Colonic mucosa (tissue), 4 donors: ENCODE results near the gene CHRNB1. TPM values are rescaled to one million over a fixed set of nuclear protein-coding genes. Genes with fewer than 3 reads are reported as not detected.
"Not testable (repeated sequence)": the region's sequence is repeated elsewhere in the genome, so short reads cannot be mapped to it uniquely, and the experiment has no call there.

Source experiments
- DNase-seq: peaks from one replicate; pipeline ENCODE4 v3.0.0-alpha.2; 2020
- H3K27ac ChIP-seq: fragments of 200-600 bp; one replicate; pipeline ENCODE4 v1.8.0; 2021
- H3K27me3 ChIP-seq: fragments of 200-600 bp; one replicate; pipeline ENCODE4 v1.8.0; 2021
- H3K36me3 ChIP-seq: fragments of 200-600 bp; one replicate; pipeline ENCODE4 v1.8.0; 2021
- H3K4me1 ChIP-seq: fragments of 200-600 bp; one replicate; pipeline ENCODE4 v1.8.0; 2021; ENCODE audit warnings: mild to moderate bottlenecking
- H3K4me3 ChIP-seq: fragments of 200-600 bp; one replicate; pipeline ENCODE4 v1.8.0; 2021
- H3K9ac ChIP-seq, 2 donors: one replicate each; pipeline ENCODE4 v1.7.0; 2013; ENCODE audit warnings: control low read depth in 2 of 2, low read depth in 2 of 2, low read length in 2 of 2
- H3K9me3 ChIP-seq: fragments of 200-600 bp; one replicate; pipeline ENCODE4 v1.8.0; 2021
- intact Hi-C: fragments of 100-400 bp; cut with DNase I; formaldehyde crosslinking; loops from one replicate; pipeline ENCODE4 v1.14.1; 2022
- total RNA-seq, 2 donors: library from RNA; stranded (reverse); fragmentation: NEBNext Ultra II Directional in 1 of 2; extraction: Animal tissue kit (Norgen Biotek cat#: 25700) in 1 of 2; gene quantifications; one replicate each; pipeline ENCODE4 v1.2.1, GENCODE V29; 2021
- TF ChIP-seq, protein P1 (sequence below): fragments of 200-600 bp; IDR thresholded peaks from one replicate; pipeline ENCODE4 v1.8.0; 2022; ENCODE audit warnings: antibody characterized with exemption, mild to moderate bottlenecking
- donor health status: healthy.
- donor health status: DM: no; HTN: no; CAD: no.
- donor health status: DM: no; HTN: no; CAD: no.

Gene CHRNB1
- total RNA-seq, 2 donors from 2014 or later, result 4.3 to 6.1 TPM

DNA sequence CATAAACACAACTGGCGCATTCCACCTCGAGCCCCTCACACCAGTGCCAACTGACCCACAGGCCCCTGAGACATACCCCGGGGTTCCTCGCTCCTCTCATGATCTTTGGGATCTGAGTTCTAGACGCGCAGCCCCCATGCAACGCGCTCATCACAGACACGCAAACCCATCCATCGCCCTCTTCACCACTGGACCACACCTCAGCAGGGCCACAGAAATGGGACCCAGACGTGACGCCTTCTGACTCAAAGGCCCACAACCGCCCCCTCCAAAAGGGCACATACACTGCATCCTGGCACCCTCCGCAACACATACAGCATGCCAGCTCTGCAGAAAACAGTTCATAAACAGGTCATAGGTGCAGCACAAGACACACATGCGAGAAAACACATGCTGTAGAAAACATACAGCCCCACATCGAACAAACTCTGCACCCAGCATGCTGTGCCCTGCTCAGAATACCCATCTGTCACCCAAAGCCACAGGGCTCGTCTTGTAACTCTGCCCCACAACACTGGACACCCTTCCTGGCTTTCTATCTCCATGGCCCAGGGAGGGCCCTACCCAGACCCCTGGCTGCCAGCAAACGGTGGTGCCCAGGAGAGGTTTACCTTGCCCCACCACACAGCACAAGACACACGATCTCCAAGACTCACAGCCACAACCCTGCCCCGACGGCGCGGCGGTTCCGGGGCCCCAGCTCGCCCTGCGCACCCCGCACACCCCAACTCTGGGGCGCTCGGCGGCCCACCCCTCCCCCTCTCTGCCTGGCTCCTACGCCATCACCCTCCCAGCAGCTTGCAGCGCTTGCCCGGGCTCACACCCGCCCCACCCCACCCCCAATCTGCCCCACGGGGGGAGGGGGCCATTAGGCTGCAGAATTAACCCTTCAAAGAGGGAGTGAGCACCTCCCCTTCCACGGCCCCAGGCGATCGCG is 33.7 kb downstream of the CHRNB1 start:
- TF ChIP-seq, protein P1, sequence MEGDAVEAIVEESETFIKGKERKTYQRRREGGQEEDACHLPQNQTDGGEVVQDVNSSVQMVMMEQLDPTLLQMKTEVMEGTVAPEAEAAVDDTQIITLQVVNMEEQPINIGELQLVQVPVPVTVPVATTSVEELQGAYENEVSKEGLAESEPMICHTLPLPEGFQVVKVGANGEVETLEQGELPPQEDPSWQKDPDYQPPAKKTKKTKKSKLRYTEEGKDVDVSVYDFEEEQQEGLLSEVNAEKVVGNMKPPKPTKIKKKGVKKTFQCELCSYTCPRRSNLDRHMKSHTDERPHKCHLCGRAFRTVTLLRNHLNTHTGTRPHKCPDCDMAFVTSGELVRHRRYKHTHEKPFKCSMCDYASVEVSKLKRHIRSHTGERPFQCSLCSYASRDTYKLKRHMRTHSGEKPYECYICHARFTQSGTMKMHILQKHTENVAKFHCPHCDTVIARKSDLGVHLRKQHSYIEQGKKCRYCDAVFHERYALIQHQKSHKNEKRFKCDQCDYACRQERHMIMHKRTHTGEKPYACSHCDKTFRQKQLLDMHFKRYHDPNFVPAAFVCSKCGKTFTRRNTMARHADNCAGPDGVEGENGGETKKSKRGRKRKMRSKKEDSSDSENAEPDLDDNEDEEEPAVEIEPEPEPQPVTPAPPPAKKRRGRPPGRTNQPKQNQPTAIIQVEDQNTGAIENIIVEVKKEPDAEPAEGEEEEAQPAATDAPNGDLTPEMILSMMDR, result no peak
- intact Hi-C loops, result no loop called here
- DNase-seq, result peak; percentile 64

DNA sequence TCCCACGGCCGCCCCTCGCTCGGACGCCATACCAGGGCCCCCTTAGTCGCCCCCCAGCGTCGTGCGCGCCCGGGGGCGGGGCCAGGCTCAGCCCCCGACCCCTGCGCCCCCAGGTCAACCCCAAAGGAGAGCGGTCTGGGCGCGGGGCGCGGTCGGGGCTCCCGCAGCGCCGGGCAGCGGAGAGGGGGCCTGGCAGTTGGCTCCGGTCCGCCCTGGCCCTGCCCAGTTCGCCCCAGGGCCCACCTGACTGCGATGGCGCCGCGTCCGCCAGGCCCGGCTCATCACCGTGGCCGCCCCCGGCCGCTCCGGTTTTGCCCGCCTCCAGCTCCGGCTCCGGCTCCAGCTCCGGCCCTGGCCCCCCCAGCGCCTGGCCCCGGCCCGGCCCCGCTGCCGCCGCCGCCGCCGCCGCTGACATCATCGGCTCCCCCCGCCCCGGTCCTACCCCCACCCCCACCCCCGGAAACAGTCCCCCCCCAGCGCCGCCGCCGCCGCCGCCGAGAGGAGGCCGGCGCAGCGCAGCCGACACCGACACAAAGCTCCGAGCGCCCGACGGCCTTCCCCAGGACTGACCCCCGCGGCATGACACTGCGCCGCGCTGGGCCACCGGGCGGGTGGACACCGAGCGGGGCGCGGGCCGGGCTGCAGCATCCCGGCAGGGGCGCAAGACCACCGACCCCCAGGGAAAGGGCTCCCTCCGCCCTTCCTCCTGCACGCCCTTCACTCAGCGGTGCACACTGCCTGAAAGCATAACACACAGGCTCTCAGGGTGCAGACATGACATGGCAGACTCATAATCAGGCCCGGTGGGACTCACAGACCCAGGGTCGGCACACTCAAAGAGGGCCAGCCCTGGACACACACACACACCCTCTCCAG is 34.6 kb downstream of the CHRNB1 start, which contains the start of gene ZBTB4:
TSS of gene ZBTB4 (minus strand) at position 419 of the 876 bp plus-strand sequence. CDS start 12,830 bp downstream, outside the sequence.
- TF ChIP-seq, protein P1, result no peak
- peaks cover 4% of the 10 kb centered on the region for H3K4me1 ChIP-seq
- peak within 1 kb of the TSS; percentile 87 to 97 for H3K9ac ChIP-seq
- intact Hi-C loops, result no loop called here
- no peaks in the 10 kb centered on the region for H3K9me3 ChIP-seq
- peak; percentile 50 for DNase-seq
- H3K27ac ChIP-seq, result peak within 1 kb of the TSS; percentile 96
- H3K27me3 ChIP-seq, result no peaks in the 10 kb centered on the region
- H3K36me3 ChIP-seq, result no peaks in the 10 kb centered on the region
- peak within 1 kb of the TSS; percentile 93 for H3K4me3 ChIP-seq

More for the DNA sequence above, 33.7 kb downstream of the CHRNB1 start:
- Histone ChIP-seq H3K4me3 (peak overlapping the region; percentile 93), H3K9ac (peak overlapping the region; percentile 87 to 95), H3K36me3 (no peaks in the 10 kb centered on the region), H3K9me3 (no peaks in the 10 kb centered on the region), H3K27me3 (no peaks in the 10 kb centered on the region), H3K4me1 (peaks cover 4% of the 10 kb centered on the region), H3K27ac (peak overlapping the region; percentile 96)

DNA sequence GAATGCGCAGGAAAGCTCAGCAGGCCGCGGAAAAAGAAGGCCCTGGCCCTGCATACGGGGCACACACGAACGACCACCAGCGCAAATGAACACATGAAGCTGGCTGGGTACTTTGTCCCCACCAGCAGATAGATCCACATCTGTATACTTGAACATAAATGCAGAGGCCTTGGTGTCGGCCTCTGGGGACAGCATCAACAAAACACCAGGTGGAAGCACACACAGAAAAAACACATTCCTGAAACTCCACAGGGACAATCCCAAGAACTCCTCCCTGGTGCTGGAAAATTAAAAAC is 35.2 kb downstream of the CHRNB1 start:
- H3K9me3 ChIP-seq, result no peaks in the 10 kb centered on the region
- no peaks in the 10 kb centered on the region for H3K27me3 ChIP-seq
- H3K27ac ChIP-seq, result peak overlapping the region; percentile 96
- DNase-seq, result no peak
- H3K9ac ChIP-seq, result peak overlapping the region; percentile 81 to 97
- peaks cover 4% of the 10 kb centered on the region for H3K4me1 ChIP-seq
- TF ChIP-seq, protein P1, result no peak
- no peaks in the 10 kb centered on the region for H3K36me3 ChIP-seq
- intact Hi-C loops, result no loop called here
- H3K4me3 ChIP-seq, result peak overlapping the region; percentile 93

DNA sequence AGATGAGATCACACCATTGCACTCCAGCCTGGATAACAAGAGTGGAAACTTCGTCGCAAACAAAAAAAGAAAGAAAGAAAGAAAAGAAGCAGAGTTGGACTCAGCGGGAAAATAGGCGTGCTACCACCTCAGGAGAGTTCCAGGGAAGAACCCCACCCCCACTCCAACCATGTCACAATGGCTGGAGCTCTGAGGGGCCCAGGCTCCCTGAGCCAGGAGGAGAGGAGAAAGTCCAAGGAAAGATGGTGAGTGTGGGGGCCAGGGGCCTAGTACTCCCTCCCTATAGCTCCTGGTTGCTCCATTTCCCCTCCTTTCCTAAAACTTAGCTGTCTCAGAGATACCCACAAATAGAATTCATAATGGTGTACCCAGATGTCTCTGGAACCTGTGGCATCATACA is 36.4 kb downstream of the CHRNB1 start, which contains the start of gene SLC35G6:
TSS of gene SLC35G6 (plus strand) at position 172 of the 400 bp plus-strand sequence. CDS start at position 243, 71 bp downstream.
- peak within 1 kb of the TSS in 1 of 2 donors; percentile 81 for H3K9ac ChIP-seq
- H3K27ac ChIP-seq, result peak within 1 kb of the TSS; percentile 96
- not testable (repeated sequence) for H3K4me3 ChIP-seq

DNA sequence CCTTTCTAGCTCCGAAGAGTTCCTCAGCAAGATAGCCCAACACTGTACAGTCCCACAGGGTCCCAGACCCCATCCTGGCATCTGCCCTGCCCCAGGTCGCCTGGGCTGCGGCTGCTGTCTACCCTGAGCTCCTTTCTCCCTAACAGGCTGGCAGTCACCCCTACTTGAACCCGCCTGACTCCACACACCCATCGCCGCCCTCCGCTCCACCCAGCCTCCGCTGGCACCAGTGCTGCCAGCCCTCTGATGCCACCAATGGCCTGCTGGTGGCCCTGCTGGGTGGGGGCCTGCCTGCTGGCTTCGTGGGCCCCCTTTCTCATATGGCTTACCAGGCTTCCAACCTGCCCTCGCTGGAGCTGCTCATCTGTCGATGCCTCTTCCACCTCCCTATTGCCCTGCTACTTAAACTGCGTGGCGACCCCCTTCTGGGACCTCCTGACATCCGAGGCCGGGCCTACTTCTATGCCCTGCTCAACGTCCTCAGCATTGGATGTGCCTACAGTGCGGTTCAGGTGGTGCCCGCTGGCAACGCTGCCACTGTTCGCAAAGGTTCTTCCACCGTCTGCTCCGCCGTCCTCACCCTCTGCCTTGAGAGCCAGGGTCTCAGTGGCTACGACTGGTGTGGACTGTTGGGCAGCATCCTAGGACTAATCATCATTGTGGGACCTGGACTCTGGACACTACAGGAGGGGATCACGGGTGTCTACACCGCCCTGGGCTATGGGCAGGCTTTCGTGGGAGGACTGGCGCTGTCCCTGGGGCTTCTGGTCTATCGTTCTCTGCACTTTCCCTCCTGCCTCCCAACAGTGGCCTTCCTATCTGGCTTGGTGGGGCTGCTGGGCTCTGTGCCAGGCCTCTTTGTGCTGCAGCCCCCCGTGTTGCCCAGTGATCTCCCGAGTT is 37.2 kb downstream of the CHRNB1 start:
- H3K27me3 ChIP-seq, intact Hi-C loops, H3K4me3 ChIP-seq, H3K9me3 ChIP-seq, H3K36me3 ChIP-seq, DNase-seq, H3K27ac ChIP-seq, H3K9ac ChIP-seq: not testable (repeated sequence)
- H3K4me1 ChIP-seq, result peaks cover 15% of the 10 kb centered on the region

More for the DNA sequence above, 36.4 kb downstream of the CHRNB1 start, which contains the start of gene SLC35G6:
- DNase-seq, H3K4me1 ChIP-seq, H3K9me3 ChIP-seq, H3K36me3 ChIP-seq, H3K27me3 ChIP-seq, intact Hi-C loops: not testable (repeated sequence)

DNA sequence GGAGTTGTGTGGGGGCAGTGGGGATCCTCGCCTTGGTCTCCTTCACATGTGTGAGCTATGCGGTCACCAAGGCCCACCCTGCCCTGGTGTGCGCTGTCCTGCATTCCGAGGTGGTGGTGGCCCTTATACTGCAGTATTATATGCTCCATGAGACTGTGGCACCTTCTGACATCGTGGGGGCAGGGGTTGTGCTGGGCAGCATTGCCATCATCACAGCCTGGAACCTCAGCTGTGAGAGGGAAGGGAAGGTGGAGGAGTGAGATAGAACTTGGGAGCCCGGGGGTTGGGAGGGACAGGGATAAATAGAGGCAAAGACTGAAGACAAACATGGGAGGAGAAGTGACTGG is 37.9 kb downstream of the CHRNB1 start:
- peak overlapping the region; percentile 93 for H3K27ac ChIP-seq
- intact Hi-C loops, H3K36me3 ChIP-seq, H3K4me3 ChIP-seq, H3K27me3 ChIP-seq, H3K9me3 ChIP-seq: not testable (repeated sequence)
- H3K9ac ChIP-seq, result peak overlapping the region in 1 of 2 donors; percentile 99
- DNase-seq, result peak; percentile 34
- peaks cover 20% of the 10 kb centered on the region for H3K4me1 ChIP-seq
